KBM-7 (cell line): ENCODE measurements around the gene LILRA6.

Source experiments
- DNase-seq: peaks from one replicate; pipeline ENCODE4 v3.0.0-alpha.2; 2015
- in situ Hi-C: fragments of 300-500 bp; cut with MboI; formaldehyde crosslinking; loops from 2 replicates; pipeline ENCODE4 v1.14.3; 2020; ENCODE audit warnings: low sequenced_read_pairs, low pct_unique_long_range_greater_than_20kb, mixed read lengths

The LILRA6 gene

DNA sequence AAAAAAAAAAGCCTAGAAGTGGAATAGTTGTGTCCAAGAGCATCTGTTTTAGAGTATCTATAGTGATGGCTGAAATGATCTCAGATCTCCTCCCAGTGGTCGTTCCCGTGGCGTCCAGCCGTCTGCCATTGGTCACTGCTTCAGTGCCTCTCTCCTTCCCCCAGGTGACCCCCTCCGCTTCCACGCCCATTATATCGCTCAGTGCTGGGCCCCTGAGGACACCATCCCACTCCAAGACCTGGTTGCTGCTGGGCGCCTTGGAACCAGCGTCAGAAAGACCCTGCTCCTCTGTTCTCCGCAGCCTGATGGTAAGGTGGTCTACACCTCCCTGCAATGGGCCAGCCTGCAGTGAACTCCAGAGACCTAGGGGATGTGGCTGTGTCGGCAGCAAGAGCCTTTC, 49.6 kb downstream of the LILRA6 start:
- no peak for DNase-seq
- in situ Hi-C loops, result no loop called here

GRCh38 chr19:54191811-54192453, 50.7 kb downstream of the LILRA6 start:
- DNase-seq, result no peak

GRCh38 chr19:54191011-54191810, 51.4 kb downstream of the LILRA6 start, which contains the start of gene TSEN34:
TSEN34 (plus strand) TSS chr19:54191308; CDS start chr19:54191365, 57 bp downstream.
- DNase-seq, result peak; percentile 92
- in situ Hi-C loops, result no loop called here

More at GRCh38 chr19:54191811-54192453, 50.7 kb downstream of the LILRA6 start:
- in situ Hi-C loops, result no loop called here

GRCh38 chr19:54190503-54191010, 52.0 kb downstream of the LILRA6 start:
- DNase-seq, result peak; percentile 100
- in situ Hi-C loops, result no loop called here

GRCh38 chr19:54189735-54190502, 52.7 kb downstream of the LILRA6 start:
- peak; percentile 100 for DNase-seq
- in situ Hi-C loops, result no loop called here

DNA sequence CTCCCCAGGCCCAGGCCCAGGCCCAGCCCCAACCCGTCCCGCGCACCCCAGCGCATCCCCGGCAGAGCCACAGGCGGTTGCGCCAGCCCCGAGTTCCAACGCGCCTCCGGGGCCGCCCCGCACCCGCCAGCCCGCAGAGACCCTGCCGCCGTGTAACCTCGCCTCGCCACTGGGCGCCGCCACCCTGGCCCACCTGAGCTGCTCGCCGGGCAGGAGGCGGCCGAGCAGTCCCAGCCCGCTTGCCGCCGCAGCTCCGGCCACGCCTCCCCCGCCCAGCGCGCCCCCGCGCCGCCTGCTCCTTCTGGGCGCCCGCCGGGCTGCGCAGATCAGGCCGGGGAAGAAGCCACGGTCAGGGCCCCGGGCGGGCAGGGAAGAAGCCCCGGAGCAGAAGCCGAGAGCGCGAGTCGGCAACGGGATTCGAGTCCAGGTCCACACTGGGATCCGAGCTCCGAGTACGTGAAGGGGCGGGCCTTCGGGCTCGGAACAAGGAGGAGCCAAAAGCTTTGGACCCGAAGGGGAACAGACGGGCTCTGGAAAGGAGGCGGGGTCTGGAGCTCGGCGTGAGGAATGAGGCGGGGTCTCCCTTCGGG, 53.4 kb downstream of the LILRA6 start, which contains the start of gene MBOAT7:
Gene MBOAT7, minus strand, starts transcription at position 436 of the 590 bp plus-strand sequence. CDS start 1,072 bp downstream, outside the sequence.
- in situ Hi-C loops, result no loop called here
- no peak for DNase-seq

- DNase-seq, result peak; percentile 93
- in situ Hi-C loops, result no loop called here
These were observed 54.2 kb downstream of the LILRA6 start for GRCh38 chr19:54188215-54188871.

DNA sequence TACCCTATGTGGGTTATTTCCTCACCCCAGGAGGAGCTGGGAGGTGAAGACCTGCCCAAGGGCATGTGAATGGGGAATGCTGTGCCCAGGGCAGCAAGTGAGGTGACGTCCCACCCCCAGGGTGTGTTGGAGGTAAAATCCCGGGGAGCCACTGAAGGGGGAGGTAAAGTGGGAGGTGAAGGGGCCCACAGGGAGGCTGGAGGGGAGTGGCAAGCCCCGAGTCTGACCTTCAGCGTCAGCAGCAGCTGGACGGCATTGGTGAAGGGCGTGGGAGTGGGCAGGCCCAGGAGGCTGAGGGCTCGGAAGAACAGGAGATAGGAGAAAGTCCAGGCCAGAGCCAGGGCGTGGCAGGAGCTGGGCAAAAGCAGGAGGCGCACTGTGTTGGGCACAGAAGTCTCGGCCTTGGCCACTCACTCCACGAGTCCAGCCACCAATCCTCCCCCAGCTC, 55.6 kb downstream of the LILRA6 start:
- in situ Hi-C loops, result no loop called here
- DNase-seq, result no peak
